ENCODE measurements around the gene TCOF1. TPM values are rescaled to one million over a fixed set of nuclear protein-coding genes. Genes with fewer than 3 reads are reported as not detected.

TCOF1 gene
- total and polyA plus RNA-seq, 2 of the 8 experiments (the other 6 are each of a cell fraction or from before 2014, with no cell fraction given): 35.9 to 170 TPM

- H3K9ac ChIP-seq (replicated peaks in 1 of 4; ENCODE audit: extremely low read depth in 1 of 4, low read depth in 3 of 4, low read length in 3 of 4): no peak overlapping the region
- no peak overlapping the region for H3K56ac ChIP-seq (replicated peaks; ENCODE audit: insufficient read length, low read depth, low read length)
- no peak overlapping the region for H3K23ac ChIP-seq (ENCODE audit: insufficient read length)
- no peak overlapping the region for H3K4ac ChIP-seq (replicated peaks; ENCODE audit: insufficient read length, low read depth, low read length)
- H4K20me1 ChIP-seq (replicated peaks in 1 of 2; ENCODE audit: control insufficient read depth in 1 of 2, insufficient read depth in 2 of 2, low read length in 2 of 2): peaks cover 6 to 11% of the 10 kb centered on the region in 2 experiments
- no peak overlapping the region for H4K8ac ChIP-seq (ENCODE audit: extremely low read depth, insufficient read depth, low read length)
- no peak overlapping the region for H3K4me2 ChIP-seq (ENCODE audit: insufficient read depth in 1 of 2, low read depth in 2 of 2, low read length in 2 of 2)
- no peaks in the 10 kb centered on the region for H3K79me1 ChIP-seq (ENCODE audit: low read depth, low read length)
- TF ChIP-seq EZH2 (IDR thresholded peaks at IDR 0.05; ENCODE audit: low read depth, low read length, severe bottlenecking) (no peak), SP2 (IDR thresholded peaks at IDR 0.05; ENCODE audit: low read length) (no peak), TEAD4 (IDR thresholded peaks at IDR 0.05; ENCODE audit: low read depth, low read length) (no peak), POU5F1 (IDR thresholded peaks at IDR 0.05; ENCODE audit: low read depth, low read length) (no peak), ZNF274 (IDR thresholded peaks at IDR 0.05; ENCODE audit: borderline replicate concordance, extremely low read depth, low read length) (no peak), CBX5 (IDR thresholded peaks at IDR 0.05; ENCODE audit: low read depth, low read length) (no peak), EP300 (IDR thresholded peaks at IDR 0.05; ENCODE audit: borderline replicate concordance in 1 of 2, low read depth in 2 of 2, low read length in 2 of 2) (no peak), GTF2F1 (IDR thresholded peaks at IDR 0.05; ENCODE audit: borderline replicate concordance, low read depth, low read length) (no peak), PHF8 (conservative IDR thresholded peaks at IDR 0.05; ENCODE audit: low read depth, low read length) (no peak)
- FAIRE-seq (no peak), DNase-seq (ENCODE audit: low read depth in 1 of 2, low spot score in 2 of 2) (no peak)
- no peaks in the 10 kb centered on the region for H3K27me3 ChIP-seq (replicated peaks in 1 of 4; ENCODE audit: control insufficient read depth in 3 of 4, extremely low read depth in 1 of 4, insufficient read depth in 3 of 4, low read length in 3 of 4)
- no peak overlapping the region for H2AK5ac ChIP-seq (ENCODE audit: low read depth, low read length)
- H3K36me3 ChIP-seq (ENCODE audit: control insufficient read depth in 2 of 4, insufficient read depth in 4 of 4, low read length in 3 of 4): peaks cover 25 to 65% (median 46%) of the 10 kb centered on the region in 4 experiments
- 94% methylated on average over 3 of the region's 3 CpGs; no CpG with 5 or more reads in 1 of the 2 experiments for WGBS, 2 experiments (ENCODE audit: extremely low coverage in 1 of 2, insufficient coverage in 1 of 2, insufficient read length in 1 of 2, insufficient replicate concordance in 2 of 2, low coverage in 1 of 2, low lambda C conversion rate in 2 of 2, missing lambda C conversion rate in 1 of 2)
- ChIA-PET CTCF (ENCODE audit: partially characterized antibody) (interaction anchor here (1.2 to 16.9 kb wide), 4 partner anchors 11 to 49 kb away, joined by 3 to 274 read pairs (median 144); partner anchors contain the start of genes CD74 and RPS14), POLR2A (ENCODE audit: partially characterized antibody) (interaction anchor here (0.8 to 19.1 kb wide), 12 partner anchors 10 to 263 kb away, joined by 3 to 455 read pairs (median 7); partner anchors contain the start of genes CD74, RPS14 and TCOF1)
- H3K79me2 ChIP-seq (ENCODE audit: control insufficient read depth in 1 of 2, insufficient read depth in 2 of 2, low read length in 2 of 2): no peaks in the 10 kb centered on the region
- no peak overlapping the region for H4K91ac ChIP-seq (replicated peaks; ENCODE audit: insufficient read length, low read length)
- no peak overlapping the region for H3K4me3 ChIP-seq (ENCODE audit: extremely low read depth in 1 of 4, insufficient read depth in 2 of 4, low read depth in 3 of 4, low read length in 4 of 4)
- H3K4me1 ChIP-seq (replicated peaks in 1 of 4; ENCODE audit: control insufficient read depth in 3 of 4, insufficient read depth in 4 of 4, low read length in 3 of 4): no peaks in the 10 kb centered on the region
- no peak overlapping the region for H3K18ac ChIP-seq (ENCODE audit: extremely low read depth, low read length)
- H3K23me2 ChIP-seq (ENCODE audit: low read depth, low read length): no peaks in the 10 kb centered on the region
- no peak overlapping the region for H2BK5ac ChIP-seq (ENCODE audit: low read depth, low read length)
- no peak overlapping the region for H3K14ac ChIP-seq (ENCODE audit: insufficient read length)
- no peak overlapping the region for H2BK120ac ChIP-seq (replicated peaks; ENCODE audit: low read depth, low read length)
- H2BK15ac ChIP-seq (ENCODE audit: low read length): no peak overlapping the region
- H2AFZ ChIP-seq (ENCODE audit: low read length): no peak overlapping the region
- H4K5ac ChIP-seq (ENCODE audit: insufficient read length, low read depth, low read length): no peak overlapping the region
- no peak overlapping the region for H3K27ac ChIP-seq (ENCODE audit: low read depth, low read length)
- no peaks in the 10 kb centered on the region for H3K9me3 ChIP-seq (ENCODE audit: insufficient read depth in 2 of 2, low read depth in 1 of 2, low read length in 1 of 2)
- H2BK12ac ChIP-seq (ENCODE audit: low read depth, low read length): no peak overlapping the region
- H2BK20ac ChIP-seq (ENCODE audit: low read length): no peak overlapping the region
These were observed 43.5 kb downstream of the TCOF1 start for GRCh38 chr5:150401076-150401375.
